ENCODE measurements around the gene REV3L.

DNA sequence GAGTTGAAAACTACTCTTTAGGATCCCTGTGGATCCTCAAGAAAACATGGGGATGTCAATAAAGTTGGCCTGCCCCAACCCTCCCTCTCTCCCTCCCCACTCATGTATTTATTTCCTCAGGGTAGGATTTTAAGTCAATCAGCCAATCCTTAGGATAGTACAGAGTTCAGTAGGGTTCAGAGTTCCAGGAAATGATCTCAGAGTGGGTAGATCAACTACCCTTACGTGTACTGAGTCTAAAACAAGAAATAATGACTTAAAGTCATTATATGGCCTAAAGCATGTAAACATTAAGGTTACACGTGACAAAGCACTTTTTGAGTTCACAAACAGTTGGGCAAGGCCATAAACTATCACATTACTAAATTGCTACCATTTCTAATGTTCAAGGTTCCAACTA lies 47.2 kb upstream of the REV3L start:
- TF ChIP-seq NCOR1 (IDR thresholded peaks at IDR 0.05; ENCODE audit: borderline replicate concordance, low read length) (no peak), MZF1 (CRISPR knock-in tag; IDR thresholded peaks at IDR 0.05; ENCODE audit: borderline replicate concordance) (no peak), RXRB (CRISPR knock-in tag; IDR thresholded peaks at IDR 0.05; ENCODE audit: borderline replicate concordance) (no peak), ZBTB25 (CRISPR knock-in tag; IDR thresholded peaks at IDR 0.05) (no peak), KLF6 (CRISPR knock-in tag; IDR thresholded peaks at IDR 0.05) (no peak), SP140L (CRISPR knock-in tag; IDR thresholded peaks at IDR 0.05; ENCODE audit: borderline replicate concordance) (no peak), RFX5 (IDR thresholded peaks at IDR 0.05; ENCODE audit: low read depth, low read length) (no peak), GTF3A (CRISPR knock-in tag; conservative IDR thresholded peaks at IDR 0.05) (no peak), EZH2 (conservative IDR thresholded peaks at IDR 0.05; ENCODE audit: low read depth, low read length) (no peak), SRF (IDR thresholded peaks at IDR 0.05; ENCODE audit: low read depth, low read length) (no peak), ELF1 (CRISPR knock-in tag; IDR thresholded peaks at IDR 0.05) (no peak)
- TF ChIP-seq, protein P1, sequence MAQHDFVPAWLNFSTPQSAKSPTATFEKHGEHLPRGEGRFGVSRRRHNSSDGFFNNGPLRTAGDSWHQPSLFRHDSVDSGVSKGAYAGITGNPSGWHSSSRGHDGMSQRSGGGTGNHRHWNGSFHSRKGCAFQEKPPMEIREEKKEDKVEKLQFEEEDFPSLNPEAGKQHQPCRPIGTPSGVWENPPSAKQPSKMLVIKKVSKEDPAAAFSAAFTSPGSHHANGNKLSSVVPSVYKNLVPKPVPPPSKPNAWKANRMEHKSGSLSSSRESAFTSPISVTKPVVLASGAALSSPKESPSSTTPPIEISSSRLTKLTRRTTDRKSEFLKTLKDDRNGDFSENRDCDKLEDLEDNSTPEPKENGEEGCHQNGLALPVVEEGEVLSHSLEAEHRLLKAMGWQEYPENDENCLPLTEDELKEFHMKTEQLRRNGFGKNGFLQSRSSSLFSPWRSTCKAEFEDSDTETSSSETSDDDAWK (CRISPR knock-in tag; IDR thresholded peaks at IDR 0.05), result no peak
- TF ChIP-seq, protein P2, sequence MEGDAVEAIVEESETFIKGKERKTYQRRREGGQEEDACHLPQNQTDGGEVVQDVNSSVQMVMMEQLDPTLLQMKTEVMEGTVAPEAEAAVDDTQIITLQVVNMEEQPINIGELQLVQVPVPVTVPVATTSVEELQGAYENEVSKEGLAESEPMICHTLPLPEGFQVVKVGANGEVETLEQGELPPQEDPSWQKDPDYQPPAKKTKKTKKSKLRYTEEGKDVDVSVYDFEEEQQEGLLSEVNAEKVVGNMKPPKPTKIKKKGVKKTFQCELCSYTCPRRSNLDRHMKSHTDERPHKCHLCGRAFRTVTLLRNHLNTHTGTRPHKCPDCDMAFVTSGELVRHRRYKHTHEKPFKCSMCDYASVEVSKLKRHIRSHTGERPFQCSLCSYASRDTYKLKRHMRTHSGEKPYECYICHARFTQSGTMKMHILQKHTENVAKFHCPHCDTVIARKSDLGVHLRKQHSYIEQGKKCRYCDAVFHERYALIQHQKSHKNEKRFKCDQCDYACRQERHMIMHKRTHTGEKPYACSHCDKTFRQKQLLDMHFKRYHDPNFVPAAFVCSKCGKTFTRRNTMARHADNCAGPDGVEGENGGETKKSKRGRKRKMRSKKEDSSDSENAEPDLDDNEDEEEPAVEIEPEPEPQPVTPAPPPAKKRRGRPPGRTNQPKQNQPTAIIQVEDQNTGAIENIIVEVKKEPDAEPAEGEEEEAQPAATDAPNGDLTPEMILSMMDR (CRISPR knock-in tag; IDR thresholded peaks at IDR 0.05), result no peak

Measured in HepG2 (cell line).